Activated T-cell treated with anti-CD3 and anti-CD28 coated beads, Interleukin-2, amount 50 U/mL, for 1 hour (primary cell): ENCODE results near the gene RNF169.
"Not testable (repeated sequence)": the region's sequence is repeated elsewhere in the genome, so short reads cannot be mapped to it uniquely, and the experiment has no call there.

Experiments
- DNase-seq: peaks from one replicate; pipeline ENCODE4 v3.0.0-alpha.2; 2020

The RNF169 gene

DNA sequence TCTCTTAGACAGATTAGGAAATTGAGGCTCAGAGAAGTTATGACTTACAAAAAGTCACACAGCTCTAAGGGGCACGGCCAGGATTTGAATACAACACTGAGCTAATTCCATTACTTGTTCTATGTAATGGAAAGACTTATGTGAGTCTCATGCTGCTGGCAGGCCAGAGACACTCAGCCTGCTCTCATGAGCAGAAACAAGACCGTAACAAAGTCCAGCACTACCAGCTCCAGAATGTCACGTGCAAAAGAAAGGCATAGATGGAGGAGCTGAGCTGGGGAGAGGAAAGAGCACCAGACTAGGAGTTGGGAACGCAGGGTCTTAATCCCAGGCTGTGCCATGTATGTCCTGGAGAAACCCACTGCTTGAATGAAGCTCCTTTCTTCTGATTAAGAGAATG lies 19.3 kb upstream of the RNF169 start:
- no peak for DNase-seq

- no peak for DNase-seq
Observed at GRCh38 chr11:74730571-74731260, 17.9 kb upstream of the RNF169 start.

- DNase-seq = no peak
Observed at GRCh38 chr11:74731301-74732094, 17.2 kb upstream of the RNF169 start, which contains the start of gene CHRDL2. Gene CHRDL2, minus strand, starts transcription at chr11:74731426. Its CDS starts 538 bp downstream, at chr11:74730888.

- DNase-seq = no peak
Observed at GRCh38 chr11:74734559-74734925, 14.1 kb upstream of the RNF169 start.

DNA sequence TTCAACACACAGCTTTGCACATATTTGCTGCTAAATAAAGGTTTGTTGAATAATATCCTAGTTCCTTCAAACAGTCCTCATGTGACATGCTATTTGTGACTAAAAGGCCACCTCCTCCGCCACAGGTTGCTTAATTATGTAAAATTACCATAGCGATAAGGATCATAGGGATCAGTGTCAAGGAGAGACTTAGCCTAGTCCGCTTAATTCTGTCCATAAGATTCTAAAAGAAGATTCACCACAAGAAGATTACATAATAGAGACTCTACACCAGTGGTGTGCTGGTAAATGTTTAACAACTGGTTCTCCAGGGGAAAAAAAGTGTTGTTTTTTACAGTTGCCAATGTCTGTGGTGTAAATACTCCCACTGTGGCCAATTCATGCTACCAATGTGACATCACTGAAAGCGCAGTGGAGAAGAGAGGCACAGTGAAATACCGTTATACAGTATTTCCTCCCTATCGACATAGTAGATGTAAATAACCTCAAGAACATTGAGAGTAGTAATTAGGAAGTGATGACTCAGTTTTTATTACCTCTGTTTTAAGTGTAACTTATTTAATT lies 13.2 kb upstream of the RNF169 start:
- DNase-seq = no peak

- no peak for DNase-seq
Observed at GRCh38 chr11:74736031-74736430, 12.6 kb upstream of the RNF169 start.

DNA sequence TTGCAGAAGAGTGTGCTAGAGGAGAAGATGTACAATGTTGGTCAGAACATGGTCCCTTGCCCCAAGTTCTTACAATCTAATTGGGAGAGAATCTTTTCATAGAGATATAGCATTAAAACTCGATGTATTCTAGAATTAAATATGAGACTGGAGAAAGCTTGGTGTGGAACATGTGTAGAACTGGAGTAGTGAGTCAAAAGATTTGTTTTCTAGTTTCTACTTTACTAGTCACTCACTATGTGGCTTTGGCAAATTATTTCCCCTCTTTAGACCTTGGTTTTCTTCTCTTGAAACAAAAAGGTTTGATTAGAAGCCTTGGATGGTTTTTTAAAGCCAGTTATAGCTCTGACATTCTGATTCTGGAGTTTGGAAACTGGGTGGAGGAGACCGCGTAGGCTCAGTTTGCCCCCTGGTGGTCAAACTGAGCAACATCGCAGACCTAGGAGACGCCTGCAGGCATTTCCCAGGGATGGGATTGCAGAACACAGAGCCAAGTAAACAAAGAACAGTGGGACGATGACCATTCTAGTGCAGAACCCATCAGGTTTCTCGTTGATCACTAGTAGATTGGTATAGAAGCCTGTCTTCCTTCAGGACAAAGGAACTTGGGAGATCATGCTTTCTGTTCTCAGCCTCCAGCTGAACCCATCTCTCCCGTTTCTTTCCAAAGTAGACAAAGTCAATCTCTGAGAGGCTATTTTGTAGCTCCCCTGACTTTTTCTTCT lies 8.9 kb upstream of the RNF169 start:
- peak; percentile 48 for DNase-seq

DNA sequence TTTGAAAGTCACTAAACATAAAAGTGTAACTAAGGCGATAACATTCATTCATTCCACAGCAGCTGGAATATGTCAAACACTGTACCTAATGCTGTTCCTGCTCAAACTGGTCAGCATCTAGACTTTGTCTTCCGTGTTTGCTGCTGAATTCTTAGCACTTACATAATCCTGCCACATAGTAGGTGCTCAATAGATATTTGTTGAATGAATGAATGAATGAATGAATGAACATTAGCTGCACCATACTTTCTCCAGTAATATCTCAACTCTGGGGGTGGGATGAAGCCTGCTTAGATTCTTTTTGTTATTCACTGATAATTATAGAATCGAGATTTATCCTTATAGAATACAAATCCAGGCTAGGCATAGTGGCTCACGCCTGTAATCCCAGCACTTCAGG lies 6.6 kb upstream of the RNF169 start:
- no peak for DNase-seq

GRCh38 chr11:74743640-74744039 lies 5.0 kb upstream of the RNF169 start:
- DNase-seq = no peak

GRCh38 chr11:74744277-74744676 lies 4.4 kb upstream of the RNF169 start:
- DNase-seq = no peak

GRCh38 chr11:74746868-74747267 lies 1.8 kb upstream of the RNF169 start:
- no peak for DNase-seq

DNA sequence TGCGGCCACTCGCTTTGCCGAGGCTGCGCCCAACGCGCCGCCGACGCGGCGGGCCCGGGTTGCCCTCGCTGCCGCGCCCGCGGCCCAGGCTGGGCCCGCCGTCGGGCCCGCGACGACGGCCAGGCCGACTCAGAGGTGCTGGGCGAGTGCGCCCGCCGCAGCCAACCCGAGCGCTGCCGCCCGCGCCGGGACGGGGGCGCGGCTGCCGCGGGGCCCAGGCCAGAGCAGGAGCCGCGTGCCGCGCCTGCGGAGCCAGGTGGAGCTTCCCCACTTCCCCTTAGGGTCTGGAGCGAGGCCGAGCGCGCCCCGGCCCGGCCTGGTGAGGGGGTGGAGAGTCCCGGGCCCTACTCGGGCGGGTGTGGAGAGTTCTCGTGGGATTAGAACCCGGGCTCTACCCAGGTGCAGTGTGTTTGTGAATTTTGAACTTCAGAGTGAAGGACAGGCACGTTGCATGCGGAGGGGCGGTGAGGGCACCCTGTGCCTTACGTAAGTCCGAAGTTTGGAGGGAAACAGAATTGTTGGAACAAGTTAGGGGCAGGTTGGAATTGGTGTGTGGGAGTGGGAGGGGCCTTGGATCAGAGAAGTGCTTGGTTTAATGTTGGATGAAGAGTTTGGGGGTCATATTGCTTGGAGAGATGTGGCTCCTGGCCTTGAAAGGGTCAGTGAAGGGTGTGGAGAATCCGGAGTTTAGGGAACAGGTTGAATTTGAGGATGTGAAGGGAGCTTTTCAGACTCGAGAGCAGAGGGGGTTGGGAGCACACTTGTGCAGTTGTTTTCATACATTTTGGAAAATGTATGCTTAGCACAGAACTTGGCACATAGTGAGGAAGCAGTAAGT lies 697 bp downstream of the RNF169 start:
- peak; percentile 69 for DNase-seq

GRCh38 chr11:74749965-74750296 lies 1.3 kb downstream of the RNF169 start:
- no peak for DNase-seq

DNA sequence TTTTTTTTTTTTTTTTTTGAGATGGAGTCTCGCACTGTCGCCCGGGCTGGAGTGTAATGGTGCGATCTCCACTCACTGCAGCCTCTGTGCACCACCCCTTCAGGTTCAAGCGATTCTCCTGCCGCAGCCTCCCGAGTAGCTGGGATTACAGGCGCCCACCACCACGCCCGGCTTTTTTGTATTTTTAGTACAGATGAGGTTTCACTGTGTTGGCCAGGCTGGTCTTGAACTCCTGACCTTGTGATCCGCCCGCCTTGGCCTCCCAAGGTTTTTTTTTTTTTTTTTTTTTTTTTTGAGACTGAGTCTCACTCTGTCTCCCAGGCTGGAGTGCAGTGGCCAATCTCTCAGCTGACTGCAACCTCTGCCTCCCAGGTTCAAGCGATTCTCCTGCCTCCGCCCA lies 1.9 kb downstream of the RNF169 start:
- DNase-seq = not testable (repeated sequence)

DNA sequence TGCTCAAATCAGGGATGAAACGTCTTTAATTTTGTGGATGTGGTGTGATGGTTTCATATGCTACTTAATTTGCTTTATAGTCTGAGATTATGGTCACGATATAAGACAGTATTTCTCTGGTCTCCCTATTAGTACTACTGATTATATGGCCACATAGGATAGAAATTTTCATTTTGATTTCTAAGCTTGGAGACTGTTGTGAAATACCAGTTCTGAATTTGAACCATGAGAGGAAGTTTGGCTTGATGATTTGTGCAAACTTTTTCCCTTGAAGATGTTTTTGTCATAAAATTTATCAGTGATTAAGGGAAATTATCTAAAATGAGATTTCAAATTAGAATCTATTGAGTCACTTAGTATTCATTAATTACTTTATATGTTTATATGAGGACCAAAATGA lies 2.7 kb downstream of the RNF169 start:
- no peak for DNase-seq

GRCh38 chr11:74754507-74755252 lies 6.0 kb downstream of the RNF169 start:
- no peak for DNase-seq

GRCh38 chr11:74755395-74755995 lies 6.8 kb downstream of the RNF169 start:
- DNase-seq = no peak

DNA sequence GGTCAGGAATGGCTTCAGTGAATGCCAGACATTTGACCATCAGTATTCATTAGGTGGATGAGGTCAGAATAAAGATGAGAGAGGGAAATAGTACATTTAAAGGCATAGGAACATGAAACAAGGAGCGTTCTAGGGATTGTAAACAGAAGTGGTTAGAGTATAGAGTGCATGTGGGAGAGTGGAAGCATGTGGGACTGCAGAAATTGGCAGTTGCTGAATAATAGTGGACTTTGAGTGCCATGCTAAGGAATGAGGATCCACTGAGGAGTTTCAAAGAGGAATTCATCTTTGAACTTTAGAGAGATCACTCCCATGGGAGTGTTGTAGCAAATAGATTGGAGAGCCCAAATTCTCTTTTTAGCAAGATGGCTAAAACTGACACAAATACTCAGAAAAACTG lies 7.9 kb downstream of the RNF169 start:
- no peak for DNase-seq

DNA sequence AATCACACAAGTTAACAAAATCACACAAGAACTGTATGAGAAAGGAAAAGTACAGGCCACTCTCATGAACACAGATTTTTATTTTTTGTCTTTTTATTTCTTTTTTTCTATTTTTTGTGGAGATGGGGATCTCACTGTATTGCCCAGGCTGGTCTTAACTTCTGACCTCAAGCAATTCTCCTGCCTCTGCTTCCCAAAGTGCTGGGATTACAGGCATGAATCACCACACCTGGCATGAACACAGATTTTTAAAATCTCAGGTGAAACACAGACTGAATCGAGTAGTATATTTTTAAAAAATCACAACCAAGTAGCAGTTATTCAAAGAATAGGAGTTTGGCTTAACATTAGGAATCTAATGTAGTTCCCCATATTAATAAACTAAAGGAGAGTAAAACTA lies 18.3 kb downstream of the RNF169 start:
- DNase-seq = no peak

GRCh38 chr11:74768172-74768651 lies 19.6 kb downstream of the RNF169 start:
- DNase-seq = not testable (repeated sequence)

DNA sequence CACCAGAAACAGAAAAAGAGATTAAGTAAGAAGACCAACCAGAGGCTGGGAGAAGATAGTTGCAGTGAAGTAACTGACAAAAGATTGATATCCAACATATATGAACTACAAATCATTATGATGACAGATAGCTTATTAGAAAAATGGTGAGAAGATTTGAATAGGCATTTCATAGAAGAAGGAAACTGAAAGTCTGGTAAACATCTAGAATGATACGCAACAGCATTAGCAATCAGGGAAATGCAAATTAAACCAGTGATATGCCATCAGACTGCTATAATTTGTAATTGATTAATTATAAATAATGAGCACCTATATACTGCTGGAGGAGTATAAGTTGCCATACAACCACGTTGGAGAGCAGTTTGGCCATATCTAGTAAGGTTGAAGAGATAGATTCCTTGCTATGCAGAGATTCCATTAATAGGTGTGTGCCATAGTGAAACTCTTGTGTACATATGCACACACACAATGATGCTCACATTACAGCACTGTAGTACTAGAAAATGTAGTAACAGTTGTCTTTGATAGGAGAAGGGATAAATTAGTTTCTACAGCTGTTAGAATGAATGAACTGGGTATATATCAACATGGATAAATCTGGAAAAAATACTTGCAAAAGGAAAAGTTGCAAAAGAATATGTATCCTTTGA lies 20.5 kb downstream of the RNF169 start:
- DNase-seq = no peak
